Gastrocnemius medialis (tissue), 4 donors: ENCODE results near the gene MIAT.

ENCODE experiments used
- POLR2A ChIP-seq, 2 donors: fragments of 450-650 bp; IDR thresholded peaks; one replicate each; pipeline ENCODE4 v1.6.1; 2017; ENCODE audit warnings: antibody characterized with exemption in 2 of 2, mild to moderate bottlenecking in 2 of 2, moderate library complexity in 2 of 2
- TF ChIP-seq, protein P1 (sequence below), 5 experiments: fragments of 450-650 bp in 3 of 5; fragments of 200-600 bp in 2 of 5; sonication (generic) in 2 of 5; IDR thresholded peaks in 4 of 5; conservative IDR thresholded peaks in 1 of 5; 1 replicate in 4 of 5; 2 replicates in 1 of 5; pipeline ENCODE4 v1.5.1; 2016 to 2019; ENCODE audit warnings: antibody characterized with exemption in 5 of 5, mild to moderate bottlenecking in 3 of 5, moderate library complexity in 3 of 5

DNA sequence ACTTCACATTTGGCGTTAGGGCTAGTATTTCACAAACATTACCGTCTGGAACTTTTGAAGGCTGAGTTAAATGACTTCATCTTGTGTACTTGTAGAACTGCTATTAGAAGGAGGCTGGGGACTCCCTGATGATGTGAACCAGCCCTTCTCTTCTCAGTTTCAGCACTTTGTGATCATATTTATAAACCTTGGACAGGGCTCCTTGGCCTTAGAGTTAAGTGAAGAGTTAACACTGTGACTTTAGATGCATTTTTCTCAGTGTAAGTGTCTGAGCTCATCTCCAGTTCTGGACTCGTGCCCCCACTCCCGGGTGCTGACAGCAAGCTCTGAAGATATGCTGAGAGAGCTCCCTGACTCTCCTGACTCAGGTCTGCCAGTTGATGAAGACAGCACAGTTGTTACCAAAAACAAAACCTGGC is 8.4 kb downstream of the MIAT start:
- TF ChIP-seq, protein P1, sequence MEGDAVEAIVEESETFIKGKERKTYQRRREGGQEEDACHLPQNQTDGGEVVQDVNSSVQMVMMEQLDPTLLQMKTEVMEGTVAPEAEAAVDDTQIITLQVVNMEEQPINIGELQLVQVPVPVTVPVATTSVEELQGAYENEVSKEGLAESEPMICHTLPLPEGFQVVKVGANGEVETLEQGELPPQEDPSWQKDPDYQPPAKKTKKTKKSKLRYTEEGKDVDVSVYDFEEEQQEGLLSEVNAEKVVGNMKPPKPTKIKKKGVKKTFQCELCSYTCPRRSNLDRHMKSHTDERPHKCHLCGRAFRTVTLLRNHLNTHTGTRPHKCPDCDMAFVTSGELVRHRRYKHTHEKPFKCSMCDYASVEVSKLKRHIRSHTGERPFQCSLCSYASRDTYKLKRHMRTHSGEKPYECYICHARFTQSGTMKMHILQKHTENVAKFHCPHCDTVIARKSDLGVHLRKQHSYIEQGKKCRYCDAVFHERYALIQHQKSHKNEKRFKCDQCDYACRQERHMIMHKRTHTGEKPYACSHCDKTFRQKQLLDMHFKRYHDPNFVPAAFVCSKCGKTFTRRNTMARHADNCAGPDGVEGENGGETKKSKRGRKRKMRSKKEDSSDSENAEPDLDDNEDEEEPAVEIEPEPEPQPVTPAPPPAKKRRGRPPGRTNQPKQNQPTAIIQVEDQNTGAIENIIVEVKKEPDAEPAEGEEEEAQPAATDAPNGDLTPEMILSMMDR (IDR thresholded peaks at IDR 0.05 in 4 of 5, conservative IDR thresholded peaks at IDR 0.05 in 1 of 5): no peak
- no peak for TF ChIP-seq POLR2A (IDR thresholded peaks at IDR 0.05)
